ENCODE results near the gene TMEM123.
A peak's percentile ranks its signal among the peaks of the same experiment; 100 is the strongest.

TMEM123 gene

DNA sequence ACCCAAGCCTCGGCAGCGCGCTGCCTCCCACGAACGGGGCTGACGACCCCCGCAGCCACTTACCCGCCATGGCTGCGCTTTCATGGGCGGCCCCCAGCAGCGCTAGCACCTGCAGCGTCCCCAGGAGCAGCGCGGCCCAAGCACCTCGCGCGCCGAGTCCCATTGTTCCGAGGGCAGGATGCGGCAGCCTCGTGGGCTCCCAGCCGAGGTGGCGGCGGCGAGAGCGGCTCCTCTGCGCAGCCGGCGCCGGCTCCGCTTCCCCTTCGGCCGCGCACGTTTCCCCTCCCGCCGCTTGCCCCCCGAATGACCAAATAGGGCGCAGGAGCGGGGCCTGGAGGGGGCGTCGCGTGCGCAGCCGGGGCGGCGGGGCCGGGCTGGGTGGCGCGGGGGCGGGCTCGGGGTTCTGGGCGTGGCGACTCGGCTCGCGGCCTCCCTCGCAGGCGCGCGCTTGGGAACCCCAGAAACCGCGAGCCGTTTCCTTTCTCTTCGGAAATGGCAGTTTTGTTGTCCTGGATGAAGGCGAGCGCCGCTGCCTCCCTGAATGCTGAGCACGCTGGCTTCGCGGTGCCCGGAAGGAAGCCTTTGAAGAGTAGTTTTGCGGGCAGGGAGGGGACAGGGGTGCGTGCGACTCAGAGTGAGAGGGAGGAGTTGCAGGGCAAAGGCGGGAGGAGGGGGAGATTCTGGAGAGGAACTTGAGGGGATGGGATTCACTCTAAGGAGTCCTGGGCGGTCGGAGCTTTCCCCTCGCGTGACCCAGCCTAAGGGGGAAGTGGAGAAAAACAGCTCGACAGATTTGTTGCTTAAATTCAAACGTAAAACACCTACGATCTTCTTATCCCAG, at the start of gene TMEM123:
Gene TMEM123 (minus strand): TSS at position 305 of the 841 bp plus-strand sequence. CDS start 142 bp downstream, at position 163.
- peak; percentile 93 for DNase-seq

DNA sequence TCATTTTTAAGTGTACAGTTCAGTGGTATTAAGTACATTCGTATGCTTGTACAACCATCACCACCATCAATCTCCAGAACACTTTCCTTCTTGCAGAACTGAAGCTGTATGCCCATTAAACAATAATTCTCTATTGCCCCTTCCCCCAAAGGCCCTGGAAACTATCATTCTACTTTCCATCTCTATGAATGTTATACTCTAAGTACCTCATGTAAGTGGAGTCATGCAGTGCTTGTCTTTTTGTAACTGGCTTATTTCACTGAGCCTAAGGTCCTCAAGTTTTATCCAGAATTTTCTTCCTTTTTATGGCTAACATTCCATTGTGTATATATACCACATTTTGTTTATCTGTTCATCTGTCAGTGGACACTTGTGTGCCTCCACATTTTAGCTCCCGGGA, 48.3 kb upstream of the TMEM123 start:
- DNase-seq, result no peak

DNA sequence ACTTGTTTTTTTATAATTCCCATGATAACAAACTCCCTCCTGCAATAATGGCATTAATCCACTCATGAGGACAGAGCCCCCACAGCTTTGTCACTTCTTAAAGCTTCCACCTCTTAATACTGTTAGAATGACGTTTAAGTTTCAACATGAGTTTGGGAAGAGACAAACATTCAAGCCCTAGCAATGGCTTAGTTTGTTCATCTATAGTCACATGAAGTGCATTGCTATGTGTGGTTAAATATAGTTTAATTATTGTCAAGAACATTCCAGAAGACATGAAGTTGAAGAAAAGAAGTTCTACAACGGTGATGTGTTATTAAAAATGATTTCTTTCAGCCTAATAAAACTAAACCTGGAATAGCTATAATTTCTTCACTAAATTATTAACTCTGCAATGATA, 47.4 kb upstream of the TMEM123 start:
- DNase-seq, result no peak

DNA sequence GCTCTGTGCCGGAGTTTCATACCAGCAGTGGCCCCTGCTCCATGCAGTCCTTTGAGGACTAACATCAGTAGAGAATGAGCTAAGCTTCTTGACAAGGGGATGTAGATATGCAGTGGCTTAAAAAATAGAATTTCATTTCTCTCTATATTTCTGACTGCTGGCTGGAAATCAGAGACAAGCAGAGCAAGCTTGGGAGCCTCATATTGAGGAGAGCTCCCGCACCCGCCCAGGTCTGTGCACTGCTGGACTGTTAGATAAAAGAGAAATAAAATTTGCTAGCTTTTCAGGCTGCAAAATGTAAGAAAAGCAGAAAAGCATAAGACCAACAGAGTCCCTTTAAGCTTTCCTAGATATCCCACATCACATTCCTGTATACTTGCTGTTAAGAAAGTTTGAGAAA, 46.6 kb upstream of the TMEM123 start:
- no peak for DNase-seq

DNA sequence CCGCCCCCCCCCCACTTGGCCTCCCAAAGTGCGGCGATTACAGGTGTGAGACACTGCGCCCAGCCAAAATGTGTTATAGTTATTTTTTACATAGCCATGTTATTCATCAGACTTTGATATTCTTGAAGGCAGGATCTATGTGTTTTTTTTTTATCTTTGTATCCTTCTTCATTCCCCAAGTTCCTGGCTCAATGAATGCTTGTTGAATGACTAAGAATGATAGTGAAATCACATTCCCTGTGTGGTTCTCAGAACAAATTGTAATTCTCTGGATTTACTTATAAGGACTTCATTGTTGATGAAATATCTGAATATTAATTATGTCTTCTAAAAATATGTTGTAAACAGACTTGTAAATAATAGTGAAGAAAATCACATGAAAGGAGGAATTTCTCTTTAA, 44.5 kb upstream of the TMEM123 start:
- DNase-seq, result no peak

DNA sequence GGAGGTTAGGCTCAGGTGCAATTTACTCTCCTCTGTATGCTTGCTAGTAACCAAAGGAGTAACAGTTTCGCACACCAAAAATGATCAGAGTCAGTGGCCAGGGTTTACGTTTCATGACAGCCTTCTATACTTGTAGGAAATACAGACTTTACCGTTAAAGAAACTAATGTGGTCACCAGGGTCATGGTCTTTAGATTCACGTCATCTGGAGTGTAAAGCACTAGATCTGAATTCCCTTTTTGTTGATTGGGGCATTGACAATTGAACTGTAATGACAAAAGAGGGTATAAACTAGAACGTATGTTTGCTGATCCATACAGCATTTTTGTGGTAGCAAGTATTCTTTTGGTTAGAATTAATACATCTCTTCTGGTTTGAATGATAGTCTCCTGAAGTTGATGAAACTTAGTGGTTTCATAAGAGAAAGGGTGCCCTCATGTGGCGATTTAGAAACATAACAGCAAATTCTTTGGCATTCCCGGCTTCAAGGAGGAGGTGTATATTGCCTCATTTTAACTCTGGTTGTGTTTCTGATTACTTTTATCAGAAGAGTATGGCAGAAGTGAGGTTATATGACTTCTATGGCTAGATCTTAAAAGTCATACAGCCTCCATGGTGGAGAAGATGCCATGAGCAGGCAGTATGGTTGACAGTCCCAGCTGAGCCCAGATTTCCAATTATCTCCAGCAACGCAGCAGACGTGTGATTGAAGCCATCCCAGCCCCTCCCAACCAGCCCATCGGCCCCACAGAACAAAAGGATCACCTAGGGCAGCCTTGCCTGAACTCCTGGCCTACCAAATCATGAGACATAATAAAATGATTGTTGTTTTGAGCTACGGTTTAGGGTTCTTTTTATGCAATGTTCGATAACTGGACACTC, 42.8 kb upstream of the TMEM123 start:
- DNase-seq, result peak; percentile 83

DNA sequence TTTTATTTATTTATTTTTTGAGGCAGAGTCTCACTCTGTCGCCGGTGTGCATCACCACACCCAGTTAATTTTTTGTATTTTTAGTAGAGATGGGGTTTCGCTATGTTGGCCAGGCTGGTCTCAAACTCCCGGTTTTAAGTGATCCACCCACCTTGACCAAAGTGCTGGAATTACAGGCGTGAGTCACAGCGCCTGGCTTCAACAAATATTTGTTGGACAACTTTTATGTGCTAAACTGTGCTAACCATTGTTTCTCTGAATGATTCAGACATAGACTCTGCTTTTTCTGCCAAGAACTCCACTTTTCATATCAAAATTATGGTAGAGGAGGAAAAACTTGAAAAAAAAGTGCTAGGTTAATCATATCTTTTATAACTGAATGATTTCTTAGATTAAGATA, 41.7 kb upstream of the TMEM123 start:
- no peak for DNase-seq

DNA sequence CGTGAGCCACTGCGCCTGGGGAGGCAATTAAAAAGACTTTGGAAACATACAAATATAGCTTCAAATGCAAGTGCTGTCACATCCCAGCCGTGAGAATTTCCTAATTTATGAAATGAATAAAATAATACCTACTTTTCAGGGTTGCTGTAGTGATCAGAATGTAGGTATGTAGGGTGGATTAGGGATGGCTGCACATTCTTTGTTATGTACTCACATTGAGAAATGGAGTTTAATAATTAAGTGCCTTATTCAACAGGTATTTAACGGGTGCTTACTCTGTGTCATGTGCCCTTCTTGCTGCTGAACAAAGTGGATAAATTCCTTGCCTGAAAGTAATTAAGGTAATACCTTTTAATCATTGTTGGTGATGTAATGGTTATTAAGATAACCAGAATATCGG, 41.0 kb upstream of the TMEM123 start:
- DNase-seq, result no peak

- no peak for DNase-seq
Measured at GRCh38 chr11:102491969-102492368, 39.4 kb upstream of the TMEM123 start.

DNA sequence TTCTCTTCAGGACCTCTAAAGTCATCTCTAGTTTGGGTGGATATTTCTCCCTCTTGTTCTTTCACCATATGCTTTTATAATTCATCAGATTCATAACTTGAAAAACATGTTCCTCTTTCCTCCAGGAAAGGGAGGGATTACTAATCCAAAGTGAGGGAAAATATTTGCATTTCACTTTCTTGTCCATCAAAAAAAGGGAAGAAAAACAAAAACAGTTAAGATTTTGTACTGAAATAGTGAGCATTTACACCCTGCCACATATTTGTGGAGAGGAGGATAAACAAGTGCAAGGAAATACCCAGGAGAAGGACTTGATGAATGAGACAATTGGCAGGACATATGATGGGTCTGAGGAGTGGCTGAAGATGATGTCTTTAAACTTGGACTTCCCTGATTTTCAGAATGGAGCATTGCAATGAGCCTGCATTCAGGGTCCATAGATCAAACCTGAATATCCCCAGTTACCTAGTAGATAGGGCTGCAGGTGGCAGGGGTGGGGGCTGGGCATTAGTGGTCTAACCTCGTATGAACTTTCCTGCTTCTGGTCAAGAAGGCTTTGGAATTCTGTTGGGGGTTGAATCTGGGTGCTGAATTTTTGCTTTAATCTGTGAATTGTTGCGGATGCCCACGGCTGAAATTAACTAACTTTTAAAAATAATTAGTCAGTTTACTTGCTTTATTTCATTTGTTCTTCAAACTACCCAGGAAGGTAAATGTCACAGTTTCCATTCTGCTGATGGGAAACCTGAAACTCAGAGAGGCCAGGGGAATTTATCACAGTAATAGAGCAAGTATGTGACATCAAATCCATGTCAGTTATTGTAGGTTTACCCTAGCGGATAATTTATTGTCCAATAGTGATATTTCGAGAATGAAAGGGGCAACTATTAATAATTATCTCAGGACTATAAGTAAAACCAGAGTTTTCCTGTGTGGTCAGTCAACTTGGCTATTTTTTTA, 36.9 kb upstream of the TMEM123 start:
- no peak for DNase-seq

DNA sequence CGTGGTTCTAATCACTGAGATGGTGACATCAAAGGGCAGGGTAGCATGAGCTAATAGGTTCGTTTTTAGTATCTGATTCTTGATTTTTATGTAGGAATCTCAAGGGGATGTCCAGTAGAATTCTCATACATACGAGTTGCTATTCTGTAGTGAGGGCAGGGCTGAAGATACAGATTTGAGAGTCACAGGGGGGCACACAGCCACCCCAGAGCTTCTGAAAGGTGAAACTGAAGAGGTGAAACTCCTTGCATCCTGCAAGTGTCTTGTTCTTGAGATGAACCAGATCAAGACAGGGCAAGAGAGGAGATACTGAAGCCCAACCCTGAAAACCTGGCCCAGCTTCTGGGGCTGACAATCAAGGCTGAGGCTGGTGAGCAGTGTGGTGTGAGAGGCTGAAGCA, 35.6 kb upstream of the TMEM123 start:
- DNase-seq, result no peak

- no peak for DNase-seq
Measured at GRCh38 chr11:102487214-102487613, 34.6 kb upstream of the TMEM123 start.

GRCh38 chr11:102486584-102486983, 34.0 kb upstream of the TMEM123 start:
- no peak for DNase-seq

DNA sequence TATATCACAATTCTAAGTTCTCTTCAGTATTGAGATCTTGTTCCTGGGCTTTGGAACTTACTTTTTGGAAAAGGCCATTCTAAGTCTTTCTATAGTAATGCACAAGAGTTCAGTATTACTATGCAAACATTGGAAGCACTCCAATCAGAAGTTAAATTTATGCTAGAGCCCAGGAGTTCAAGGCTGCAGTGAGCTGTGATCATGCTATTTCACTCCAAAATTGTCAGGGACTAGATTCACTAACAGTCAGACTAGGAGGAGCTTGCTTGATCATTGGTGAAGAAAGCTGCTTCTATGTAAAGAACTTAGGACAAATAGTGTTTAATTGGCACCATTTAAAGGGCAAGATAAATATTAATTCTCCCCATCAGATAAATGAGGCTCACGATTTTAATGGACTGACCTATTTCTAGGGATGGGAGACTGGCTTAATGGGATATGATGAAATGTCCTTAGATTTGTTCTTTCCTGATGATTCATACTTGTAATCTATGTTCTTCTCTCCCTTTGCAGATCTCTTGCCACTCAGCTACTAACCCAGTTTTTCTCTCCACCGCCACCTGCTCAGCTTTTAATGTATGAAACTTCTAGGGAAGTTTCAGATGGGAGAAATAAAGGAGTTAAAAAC, 32.6 kb upstream of the TMEM123 start:
- no peak for DNase-seq

GRCh38 chr11:102482433-102482832, 29.9 kb upstream of the TMEM123 start:
- DNase-seq, result no peak

- no peak for DNase-seq
Measured at GRCh38 chr11:102479733-102480132, 27.2 kb upstream of the TMEM123 start.

DNA sequence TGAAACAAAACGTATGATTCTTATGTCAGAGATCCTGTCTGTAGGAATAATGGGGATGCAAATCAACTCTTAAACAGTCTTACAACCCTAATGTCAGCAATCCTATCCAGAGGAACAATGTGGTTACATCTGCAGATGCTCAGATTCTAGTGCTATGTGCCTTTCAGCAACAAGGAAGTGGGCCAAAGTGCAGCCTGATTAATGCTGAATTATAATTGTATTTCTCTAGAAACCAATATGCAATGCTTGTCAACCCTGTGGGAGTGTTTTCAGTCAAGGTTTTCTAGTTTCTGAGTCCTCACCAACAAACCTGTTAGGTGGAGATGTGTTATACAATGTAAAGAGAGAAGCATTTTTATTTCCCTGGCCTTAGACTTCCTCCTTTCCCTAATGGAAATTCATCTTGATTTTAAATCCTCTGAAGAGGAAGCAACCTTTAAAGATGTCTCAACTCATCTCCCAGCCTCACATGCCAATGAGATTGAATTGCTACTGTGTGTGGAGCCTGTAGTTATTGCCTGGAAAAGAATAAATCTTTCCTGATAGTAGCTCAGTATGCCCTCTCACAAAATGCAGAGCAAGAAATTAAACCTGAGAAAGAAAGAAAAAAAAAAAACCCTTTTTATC, 26.2 kb upstream of the TMEM123 start:
- no peak for DNase-seq

GRCh38 chr11:102476812-102477211, 24.2 kb upstream of the TMEM123 start:
- DNase-seq, result peak; percentile 35

DNA sequence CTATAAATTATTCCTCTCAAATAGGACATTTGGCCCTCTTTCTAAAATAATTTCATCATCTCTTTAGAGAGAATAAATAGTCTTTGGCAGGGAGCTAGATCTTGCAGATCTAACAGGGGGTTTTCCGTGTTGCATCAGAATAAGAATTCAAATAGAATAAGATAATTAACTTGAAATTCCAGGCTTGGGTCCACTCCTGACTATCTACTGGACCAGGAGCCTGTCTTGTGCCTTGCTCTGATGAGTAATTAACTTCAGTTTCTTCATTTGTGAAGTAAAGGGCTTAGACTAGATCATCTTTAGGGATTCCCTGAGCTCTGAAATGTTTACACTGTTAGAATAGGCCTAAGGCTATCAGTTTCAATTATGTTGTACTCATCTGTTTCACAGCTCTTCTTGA, 23.5 kb upstream of the TMEM123 start:
- DNase-seq, result no peak

DNA sequence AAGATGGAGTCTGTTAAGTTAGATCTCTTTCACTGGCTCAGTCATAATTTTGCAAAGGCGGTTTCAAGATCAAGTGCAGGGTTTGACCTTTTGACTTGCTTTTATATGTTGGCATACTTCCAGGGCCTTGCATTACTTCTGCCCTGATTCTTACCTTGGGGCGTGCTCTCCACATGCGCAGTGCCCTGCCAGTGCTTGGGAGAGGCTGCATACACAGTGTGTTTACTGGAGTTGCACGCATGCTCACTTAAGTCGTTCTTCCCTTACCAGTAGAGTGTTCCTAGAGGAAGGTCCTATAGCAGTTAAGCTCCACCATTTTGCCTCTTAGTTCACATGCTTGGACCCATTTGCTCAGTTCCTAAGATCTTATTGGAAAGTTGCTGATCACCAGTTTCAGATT, 21.0 kb upstream of the TMEM123 start:
- no peak for DNase-seq

DNA sequence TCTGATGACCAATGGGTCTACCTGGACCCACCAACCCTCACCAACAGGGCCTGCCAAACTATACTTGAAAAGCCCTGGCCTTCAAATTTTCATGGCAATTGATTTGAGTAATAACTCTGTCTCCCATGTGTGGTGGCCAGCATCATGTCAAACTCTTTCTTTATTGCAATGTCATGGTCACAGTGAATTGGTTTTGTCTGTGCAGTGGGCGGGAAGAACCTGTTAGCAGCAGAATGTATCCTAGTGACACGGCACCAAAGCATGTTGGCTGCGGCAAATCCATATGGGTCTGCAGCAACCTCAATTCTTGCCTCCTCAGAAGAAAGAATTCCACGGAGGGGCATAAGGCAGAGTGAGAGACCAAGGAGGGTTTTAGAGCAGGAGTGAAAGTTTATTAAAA, 19.6 kb upstream of the TMEM123 start:
- DNase-seq, result no peak

GRCh38 chr11:102471474-102471873, 18.9 kb upstream of the TMEM123 start:
- no peak for DNase-seq

All from CD4-positive, alpha-beta T cell treated with Interleukin-17A for 1 hour (primary cell).